ENCODE measurements around the gene NAA16. TPM values are rescaled to one million over a fixed set of nuclear protein-coding genes. Genes with fewer than 3 reads are reported as not detected.

Gene NAA16
- total and polyA plus RNA-seq, 9 of the 15 experiments (the other 6 are each of a cell fraction or from before 2014, with no cell fraction given) = 3.7 to 18.2 (median 12.0) TPM

- TF ChIP-seq NCOA2 (IDR thresholded peaks at IDR 0.05; ENCODE audit: partially characterized antibody in 2 of 2) = no peak
- TF ChIP-seq MLLT1 (IDR thresholded peaks at IDR 0.05) = no peak
- TF ChIP-seq SMARCA4 (IDR thresholded peaks at IDR 0.05) = no peak
- no peak for TF ChIP-seq E2F1 (CRISPR knock-in tag; IDR thresholded peaks at IDR 0.05)
- no peak for TF ChIP-seq NCOA6 (IDR thresholded peaks at IDR 0.05)
- no peak for TF ChIP-seq RBM15 (IDR thresholded peaks at IDR 0.05; ENCODE audit: insufficient read depth, low read length)
- no peak for TF ChIP-seq COPS2 (conservative IDR thresholded peaks at IDR 0.05)
- no peak for TF ChIP-seq HMGXB4 (CRISPR knock-in tag; IDR thresholded peaks at IDR 0.05)
- no peak for TF ChIP-seq PTTG1 (tag; IDR thresholded peaks at IDR 0.05; ENCODE audit: low read depth)
- TF ChIP-seq ZNF778 (CRISPR knock-in tag; IDR thresholded peaks at IDR 0.05) = no peak
- no peak for TF ChIP-seq MCM5 (IDR thresholded peaks at IDR 0.05; ENCODE audit: low read depth)
- TF ChIP-seq FOXK1 (CRISPR knock-in tag; IDR thresholded peaks at IDR 0.05; ENCODE audit: borderline replicate concordance) = no peak
- peak; percentile 80 for TF ChIP-seq HCFC1 (IDR thresholded peaks at IDR 0.05; ENCODE audit: low read depth, low read length)
- TF ChIP-seq RNF219 (CRISPR knock-in tag; IDR thresholded peaks at IDR 0.05) = no peak
- TF ChIP-seq RHOXF2B (CRISPR knock-in tag; conservative IDR thresholded peaks at IDR 0.05) = no peak
- peak; percentile 77 for TF ChIP-seq RBFOX2 (IDR thresholded peaks at IDR 0.05; ENCODE audit: low read depth, low read length)
- TF ChIP-seq MTA3 (IDR thresholded peaks at IDR 0.05; ENCODE audit: borderline replicate concordance) = no peak
- no peak for TF ChIP-seq TFAP4 (CRISPR knock-in tag; IDR thresholded peaks at IDR 0.05; ENCODE audit: borderline replicate concordance)
- no peak for TF ChIP-seq ETS2 (tag; IDR thresholded peaks at IDR 0.05; ENCODE audit: borderline replicate concordance, poor library complexity, severe bottlenecking)
- TF ChIP-seq SOX6 (IDR thresholded peaks at IDR 0.05) = no peak
- TF ChIP-seq ZNF766 (CRISPR knock-in tag; conservative IDR thresholded peaks at IDR 0.05) = peak; percentile 72; the same call in 1 of the 2 replicates
- TF ChIP-seq ZNF175 (CRISPR knock-in tag; IDR thresholded peaks at IDR 0.05; ENCODE audit: low read depth) = no peak
These were observed 47.7 kb upstream of the NAA16 start, which contains the start of gene MTRF1 (continued) for GRCh38 chr13:41263261-41263971.
